HCT116 (cell line): ENCODE results near the gene POLE. TPM values are rescaled to one million over a fixed set of nuclear protein-coding genes. Genes with fewer than 3 reads are reported as not detected.

Experiments used
- ATAC-seq: fragments of 200-7000 bp; cut with Tn5 transposase; 2 replicates; pipeline ENCODE4 v1.9.1; 2020; ENCODE audit warnings: mild to moderate bottlenecking, moderate library complexity
- BruUV-seq: library from RNA; stranded (reverse); fragments of 400-500 nt; replicated peaks from 2 replicates; lab custom pipeline; 2021; lab: Mats Ljungman, UMichigan
- CTCF ChIA-PET: fragments of 300-600 bp; sonication (Branson Sonifier 250); formaldehyde crosslinking; loops from one replicate; lab custom pipeline; 2021; ENCODE audit warnings: antibody characterized with exemption; lab: Charles Lee
- POLR2A ChIA-PET: fragments of 300-600, 350-600 bp; sonication (Branson Sonifier 250); formaldehyde crosslinking; loops from one replicate; lab custom pipeline; 2021; ENCODE audit warnings: antibody characterized with exemption; lab: Charles Lee
- RAD21 ChIA-PET, 2 experiments: fragments of 300-600 bp; sonication (Branson Sonifier 250); formaldehyde crosslinking; loops; one replicate each; lab custom pipeline; 2023; ENCODE audit warnings: low total read pairs in 2 of 2; ENCODE audit not compliant: uncharacterized antibody in 2 of 2, unreplicated experiment in 2 of 2, low non-redundant PET in 1 of 2; lab: Charles Lee
- DNase-seq: peaks from one replicate; pipeline ENCODE4 v3.0.0-alpha.2; 2010; ENCODE audit warnings: low read depth, low spot score
- H2AFZ ChIP-seq: fragments of 200-600 bp; shearing (Covaris generic), sonication (generic); 2 replicates; pipeline ENCODE4 v1.6.1; 2017; ENCODE audit warnings: low read depth, mixed run types, mixed read lengths, antibody characterized with exemption, low read length; ENCODE audit not compliant: poor library complexity, severe bottlenecking
- H3K27ac ChIP-seq: 2 replicates; pipeline ENCODE4 v1.5.1; 2012; ENCODE audit warnings: low read depth, low read length
- H3K27me3 ChIP-seq: fragments of 200-600 bp; sonication (generic); 2 replicates; pipeline ENCODE4 v1.6.1; 2016; ENCODE audit warnings: mixed run types, low read length, mixed read lengths; ENCODE audit not compliant: insufficient read depth
- H3K36me3 ChIP-seq, 2 experiments: fragments of 200-500 bp in 1 of 2; fragments of 200-600 bp in 1 of 2; sonication (Bioruptor generic) in 1 of 2; sonication (generic) in 1 of 2; 2 replicates each; pipeline versions ENCODE4 v1.5.1 to v1.6.1; 2014 to 2016; ENCODE audit warnings: low read length in 2 of 2, inconsistent platforms in 1 of 2, mixed read lengths in 1 of 2, mixed run types in 1 of 2; ENCODE audit not compliant: insufficient read depth in 2 of 2, control insufficient read depth in 1 of 2
- H3K4me1 ChIP-seq, 2 experiments: fragments of 200-600 bp in 1 of 2; sonication (generic) in 1 of 2; 2 replicates each; pipeline versions ENCODE4 v1.5.1 to v1.6.1; 2012 to 2017; ENCODE audit warnings: low read length in 2 of 2, inconsistent platforms in 1 of 2, mild to moderate bottlenecking in 1 of 2, mixed read lengths in 1 of 2, mixed run types in 1 of 2, moderate library complexity in 1 of 2; ENCODE audit not compliant: insufficient read depth in 2 of 2, control insufficient read depth in 1 of 2
- H3K4me2 ChIP-seq: fragments of 200-600 bp; sonication (generic); 2 replicates; pipeline ENCODE4 v1.6.1; 2017; ENCODE audit warnings: mixed run types, low read length, mixed read lengths
- H3K4me3 ChIP-seq, 2 experiments: fragments of 200-600 bp in 1 of 2; sonication (generic) in 1 of 2; replicated peaks in 1 of 2; 2 replicates each; pipeline ENCODE4 v1.5.1; 2011 to 2016; ENCODE audit warnings: low read length in 2 of 2, control low read depth in 1 of 2, low read depth in 1 of 2, mild to moderate bottlenecking in 1 of 2, mixed read lengths in 1 of 2, mixed run types in 1 of 2
- H3K79me2 ChIP-seq: fragments of 200-600 bp; sonication (generic); 2 replicates; pipeline ENCODE4 v1.6.1; 2017; ENCODE audit warnings: mild to moderate bottlenecking, mixed run types, low read length, moderate library complexity, mixed read lengths; ENCODE audit not compliant: insufficient read depth
- H3K9ac ChIP-seq: fragments of 200-600 bp; sonication (generic); 2 replicates; pipeline ENCODE4 v1.6.1; 2016; ENCODE audit warnings: low read length, mixed read lengths
- H3K9me2 ChIP-seq: fragments of 200-600 bp; sonication (generic), shearing (Covaris generic); 2 replicates; pipeline ENCODE4 v1.6.1; 2017; ENCODE audit warnings: mixed run types, mild to moderate bottlenecking, moderate library complexity; ENCODE audit not compliant: insufficient read depth
- H3K9me3 ChIP-seq, 2 experiments: fragments of 200-500 bp in 1 of 2; fragments of 200-600 bp in 1 of 2; sonication (Bioruptor generic) in 1 of 2; sonication (generic) in 1 of 2; 2 replicates each; pipeline ENCODE4 v1.6.1; 2014 to 2017; ENCODE audit warnings: low read length in 2 of 2, mixed read lengths in 2 of 2, inconsistent platforms in 1 of 2, low read depth in 1 of 2, mild to moderate bottlenecking in 1 of 2, mixed run types in 1 of 2, moderate library complexity in 1 of 2; ENCODE audit not compliant: control insufficient read depth in 1 of 2, insufficient read depth in 1 of 2
- H4K20me1 ChIP-seq: fragments of 200-600 bp; sonication (generic), shearing (Covaris generic); 2 replicates; pipeline ENCODE4 v1.6.1; 2017; ENCODE audit warnings: mixed run types, mild to moderate bottlenecking, moderate library complexity; ENCODE audit not compliant: insufficient read depth
- POLR2AphosphoS5 ChIP-seq: IDR thresholded peaks from 2 replicates; pipeline ENCODE4 v1.6.1; 2011; ENCODE audit warnings: mild to moderate bottlenecking, low read depth, low read length, moderate library complexity
- RAD21 ChIP-seq: IDR thresholded peaks from 2 replicates; pipeline ENCODE4 v1.6.1; 2012; ENCODE audit warnings: low read depth, mild to moderate bottlenecking
- TCF7L2 ChIP-seq: IDR thresholded peaks from 2 replicates; pipeline ENCODE4 v1.7.0; 2011; ENCODE audit warnings: borderline replicate concordance, inconsistent platforms; ENCODE audit not compliant: insufficient read depth, insufficient read length; ENCODE audit errors: extremely low read depth
- intact Hi-C: fragments of 100-400 bp; cut with micrococcal nuclease; formaldehyde crosslinking; loops from 2 replicates; pipeline ENCODE4 v1.10.0; 2022
- total RNA-seq: library from RNA; stranded (reverse); gene quantifications from one replicate; pipeline ENCODE4 v1.2.1, GENCODE V29; 2021; ENCODE audit not compliant: unreplicated experiment
- TF ChIP-seq, protein P1 (sequence below): IDR thresholded peaks from 2 replicates; pipeline ENCODE4 v1.6.1; 2011; ENCODE audit warnings: mild to moderate bottlenecking, low read length, moderate library complexity; ENCODE audit not compliant: insufficient replicate concordance; ENCODE audit errors: extremely low read depth
- TF ChIP-seq, protein P2 (sequence below), 3 experiments: fragments of 200-600 bp in 1 of 3; sonication (generic) in 1 of 3; IDR thresholded peaks in 2 of 3; conservative IDR thresholded peaks in 1 of 3; 2 replicates each; pipeline ENCODE4 v1.5.1; 2012 to 2017; ENCODE audit warnings: low read depth in 2 of 3, low read length in 2 of 3, antibody characterized with exemption in 1 of 3, borderline replicate concordance in 1 of 3, control low read depth in 1 of 3, mild to moderate bottlenecking in 1 of 3, mixed read lengths in 1 of 3, mixed run types in 1 of 3, moderate library complexity in 1 of 3; ENCODE audit not compliant: insufficient read depth in 1 of 3
- TF ChIP-seq, protein P3 (sequence below): IDR thresholded peaks from 2 replicates; pipeline ENCODE4 v1.6.1; 2012; ENCODE audit warnings: low read depth

POLE gene
- total RNA-seq, 1 experiment from 2014 or later = 128 TPM

DNA sequence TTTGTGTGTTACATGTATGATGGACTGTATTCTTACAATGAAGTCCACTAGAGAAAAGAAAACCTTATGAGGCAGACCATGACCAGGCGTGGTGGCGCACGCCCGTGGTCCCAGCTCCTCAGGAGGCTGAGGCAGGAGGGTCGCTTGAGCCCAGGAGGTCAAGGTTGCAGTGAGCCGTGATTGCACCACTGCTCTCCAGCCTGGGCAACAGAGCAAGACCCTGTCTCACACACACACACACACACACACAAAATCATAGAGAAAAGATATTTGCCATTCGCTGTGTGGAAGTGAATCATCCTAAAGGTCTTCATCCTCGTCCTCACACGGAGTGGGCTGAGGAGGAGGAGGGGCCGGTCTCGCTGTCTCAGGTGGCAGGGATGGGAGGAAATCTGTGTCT is 109.0 kb downstream of the POLE start:
- no peaks in the 10 kb centered on the region for H3K9me3 ChIP-seq
- no peak overlapping the region for H3K27ac ChIP-seq
- ChIA-PET CTCF (no interaction called here), POLR2A (no interaction called here), RAD21 (no interaction called here)
- H3K4me2 ChIP-seq = no peak overlapping the region
- no peaks in the 10 kb centered on the region for H3K27me3 ChIP-seq
- H3K9ac ChIP-seq = no peak overlapping the region
- BruUV-seq = no TSS peak
- no peaks in the 10 kb centered on the region for H4K20me1 ChIP-seq
- H2AFZ ChIP-seq = no peak overlapping the region
- H3K36me3 ChIP-seq = peaks cover 21 to 22% of the 10 kb centered on the region in 2 experiments
- TF ChIP-seq POLR2AphosphoS5 = no peak
- TF ChIP-seq, protein P1, sequence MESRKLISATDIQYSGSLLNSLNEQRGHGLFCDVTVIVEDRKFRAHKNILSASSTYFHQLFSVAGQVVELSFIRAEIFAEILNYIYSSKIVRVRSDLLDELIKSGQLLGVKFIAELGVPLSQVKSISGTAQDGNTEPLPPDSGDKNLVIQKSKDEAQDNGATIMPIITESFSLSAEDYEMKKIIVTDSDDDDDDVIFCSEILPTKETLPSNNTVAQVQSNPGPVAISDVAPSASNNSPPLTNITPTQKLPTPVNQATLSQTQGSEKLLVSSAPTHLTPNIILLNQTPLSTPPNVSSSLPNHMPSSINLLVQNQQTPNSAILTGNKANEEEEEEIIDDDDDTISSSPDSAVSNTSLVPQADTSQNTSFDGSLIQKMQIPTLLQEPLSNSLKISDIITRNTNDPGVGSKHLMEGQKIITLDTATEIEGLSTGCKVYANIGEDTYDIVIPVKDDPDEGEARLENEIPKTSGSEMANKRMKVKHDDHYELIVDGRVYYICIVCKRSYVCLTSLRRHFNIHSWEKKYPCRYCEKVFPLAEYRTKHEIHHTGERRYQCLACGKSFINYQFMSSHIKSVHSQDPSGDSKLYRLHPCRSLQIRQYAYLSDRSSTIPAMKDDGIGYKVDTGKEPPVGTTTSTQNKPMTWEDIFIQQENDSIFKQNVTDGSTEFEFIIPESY = no peak
- no peak for TF ChIP-seq TCF7L2
- H3K4me1 ChIP-seq = no peaks in the 10 kb centered on the region
- intact Hi-C loops = no loop called here
- DNase-seq (no peak), ATAC-seq (no peak)
- H3K79me2 ChIP-seq = no peaks in the 10 kb centered on the region
- no peak overlapping the region for H3K4me3 ChIP-seq
- H3K9me2 ChIP-seq = no peaks in the 10 kb centered on the region

DNA sequence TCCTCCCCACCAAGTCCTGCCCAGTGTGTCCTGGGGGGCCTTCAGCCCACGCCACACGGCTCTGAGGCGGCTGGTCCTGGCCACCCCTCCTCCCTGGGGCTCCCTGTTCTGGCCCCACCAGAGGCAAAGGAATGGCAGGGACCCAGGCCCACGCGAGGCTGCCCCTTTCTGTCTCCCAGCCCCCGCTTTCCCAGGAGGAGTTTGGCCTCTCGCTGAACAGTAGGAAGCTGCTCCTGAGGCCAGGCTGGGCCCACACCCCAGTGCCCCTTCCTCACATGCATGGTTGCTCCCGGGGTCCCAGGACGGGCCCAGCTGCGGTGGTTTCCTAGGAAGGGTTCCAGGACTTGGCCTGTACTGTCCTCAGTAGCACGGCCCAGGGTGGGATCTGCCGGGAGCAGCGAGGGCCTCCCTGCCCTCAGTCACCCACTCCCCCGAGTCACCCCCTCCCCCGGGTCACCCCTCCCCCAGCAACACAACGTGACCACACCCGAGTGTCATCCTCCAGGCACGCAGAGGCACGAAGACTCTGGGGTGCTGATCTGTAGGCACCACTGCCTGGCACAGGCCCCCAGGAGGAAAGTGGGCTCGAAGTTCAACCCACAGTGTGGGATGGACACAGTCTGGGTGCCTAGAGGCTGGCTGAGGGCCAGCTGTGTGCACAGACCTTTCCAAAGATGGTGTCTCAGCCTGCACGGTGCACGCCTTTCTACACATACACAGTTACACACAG is 109.8 kb downstream of the POLE start:
- Histone ChIP-seq H3K4me1 (no peaks in the 10 kb centered on the region), H3K79me2 (no peaks in the 10 kb centered on the region), H3K9ac (no peak overlapping the region), H3K9me2 (no peaks in the 10 kb centered on the region), H3K9me3 (no peaks in the 10 kb centered on the region), H3K36me3 (peaks cover 24 to 28% of the 10 kb centered on the region in 2 experiments), H3K4me2 (no peak overlapping the region), H3K4me3 (no peak overlapping the region), H2AFZ (no peak overlapping the region), H3K27me3 (no peaks in the 10 kb centered on the region), H4K20me1 (no peaks in the 10 kb centered on the region), H3K27ac (no peak overlapping the region)
- DNase-seq = no peak
- POLR2A ChIA-PET = no interaction called here
- no TSS peak for BruUV-seq
- CTCF ChIA-PET = no interaction called here
- intact Hi-C loops = no loop called here
- ATAC-seq = no peak
- RAD21 ChIA-PET = no interaction called here
- no peak for TF ChIP-seq POLR2AphosphoS5
- TF ChIP-seq, protein P2, sequence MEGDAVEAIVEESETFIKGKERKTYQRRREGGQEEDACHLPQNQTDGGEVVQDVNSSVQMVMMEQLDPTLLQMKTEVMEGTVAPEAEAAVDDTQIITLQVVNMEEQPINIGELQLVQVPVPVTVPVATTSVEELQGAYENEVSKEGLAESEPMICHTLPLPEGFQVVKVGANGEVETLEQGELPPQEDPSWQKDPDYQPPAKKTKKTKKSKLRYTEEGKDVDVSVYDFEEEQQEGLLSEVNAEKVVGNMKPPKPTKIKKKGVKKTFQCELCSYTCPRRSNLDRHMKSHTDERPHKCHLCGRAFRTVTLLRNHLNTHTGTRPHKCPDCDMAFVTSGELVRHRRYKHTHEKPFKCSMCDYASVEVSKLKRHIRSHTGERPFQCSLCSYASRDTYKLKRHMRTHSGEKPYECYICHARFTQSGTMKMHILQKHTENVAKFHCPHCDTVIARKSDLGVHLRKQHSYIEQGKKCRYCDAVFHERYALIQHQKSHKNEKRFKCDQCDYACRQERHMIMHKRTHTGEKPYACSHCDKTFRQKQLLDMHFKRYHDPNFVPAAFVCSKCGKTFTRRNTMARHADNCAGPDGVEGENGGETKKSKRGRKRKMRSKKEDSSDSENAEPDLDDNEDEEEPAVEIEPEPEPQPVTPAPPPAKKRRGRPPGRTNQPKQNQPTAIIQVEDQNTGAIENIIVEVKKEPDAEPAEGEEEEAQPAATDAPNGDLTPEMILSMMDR (IDR thresholded peaks at IDR 0.05 in 2 of 3, conservative IDR thresholded peaks at IDR 0.05 in 1 of 3; ENCODE audit: borderline replicate concordance in 1 of 3, insufficient read depth in 1 of 3, low read depth in 2 of 3, low read length in 2 of 3) = no peak
- TF ChIP-seq, protein P3, sequence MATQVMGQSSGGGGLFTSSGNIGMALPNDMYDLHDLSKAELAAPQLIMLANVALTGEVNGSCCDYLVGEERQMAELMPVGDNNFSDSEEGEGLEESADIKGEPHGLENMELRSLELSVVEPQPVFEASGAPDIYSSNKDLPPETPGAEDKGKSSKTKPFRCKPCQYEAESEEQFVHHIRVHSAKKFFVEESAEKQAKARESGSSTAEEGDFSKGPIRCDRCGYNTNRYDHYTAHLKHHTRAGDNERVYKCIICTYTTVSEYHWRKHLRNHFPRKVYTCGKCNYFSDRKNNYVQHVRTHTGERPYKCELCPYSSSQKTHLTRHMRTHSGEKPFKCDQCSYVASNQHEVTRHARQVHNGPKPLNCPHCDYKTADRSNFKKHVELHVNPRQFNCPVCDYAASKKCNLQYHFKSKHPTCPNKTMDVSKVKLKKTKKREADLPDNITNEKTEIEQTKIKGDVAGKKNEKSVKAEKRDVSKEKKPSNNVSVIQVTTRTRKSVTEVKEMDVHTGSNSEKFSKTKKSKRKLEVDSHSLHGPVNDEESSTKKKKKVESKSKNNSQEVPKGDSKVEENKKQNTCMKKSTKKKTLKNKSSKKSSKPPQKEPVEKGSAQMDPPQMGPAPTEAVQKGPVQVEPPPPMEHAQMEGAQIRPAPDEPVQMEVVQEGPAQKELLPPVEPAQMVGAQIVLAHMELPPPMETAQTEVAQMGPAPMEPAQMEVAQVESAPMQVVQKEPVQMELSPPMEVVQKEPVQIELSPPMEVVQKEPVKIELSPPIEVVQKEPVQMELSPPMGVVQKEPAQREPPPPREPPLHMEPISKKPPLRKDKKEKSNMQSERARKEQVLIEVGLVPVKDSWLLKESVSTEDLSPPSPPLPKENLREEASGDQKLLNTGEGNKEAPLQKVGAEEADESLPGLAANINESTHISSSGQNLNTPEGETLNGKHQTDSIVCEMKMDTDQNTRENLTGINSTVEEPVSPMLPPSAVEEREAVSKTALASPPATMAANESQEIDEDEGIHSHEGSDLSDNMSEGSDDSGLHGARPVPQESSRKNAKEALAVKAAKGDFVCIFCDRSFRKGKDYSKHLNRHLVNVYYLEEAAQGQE = no peak
- TF ChIP-seq, protein P1 = no peak
- no peak for TF ChIP-seq RAD21
